GM21528 (cell line): ENCODE measurements around the gene TMEM97.

ENCODE experiments used
- ATAC-seq: cut with Tn5 transposase; IDR thresholded peaks from one replicate; pipeline ENCODE4 v1.9.1; 2021; ENCODE audit warnings: mild to moderate bottlenecking, moderate library complexity; ENCODE audit not compliant: unreplicated experiment, low FRiP score

The TMEM97 gene

GRCh38 chr17:28315846-28316705 lies 2.9 kb upstream of the TMEM97 start:
- no peak for ATAC-seq

GRCh38 chr17:28317099-28317965 lies 1.7 kb upstream of the TMEM97 start:
- ATAC-seq = no peak

- peak; percentile 5 for ATAC-seq
These were observed 838 bp upstream of the TMEM97 start for GRCh38 chr17:28317966-28318758.

- ATAC-seq = no peak
These were observed 567 bp downstream of the TMEM97 start for GRCh38 chr17:28319598-28319935.

GRCh38 chr17:28320215-28321061 lies 1.4 kb downstream of the TMEM97 start:
- no peak for ATAC-seq

GRCh38 chr17:28324267-28324745 lies 5.3 kb downstream of the TMEM97 start:
- no peak for ATAC-seq

GRCh38 chr17:28324781-28325180 lies 5.8 kb downstream of the TMEM97 start:
- ATAC-seq = no peak

- ATAC-seq = no peak
These were observed 6.2 kb downstream of the TMEM97 start for GRCh38 chr17:28325211-28325610.

- no peak for ATAC-seq
These were observed 7.1 kb downstream of the TMEM97 start for GRCh38 chr17:28326114-28326513.

GRCh38 chr17:28327031-28327607 lies 8.1 kb downstream of the TMEM97 start:
- ATAC-seq = no peak

GRCh38 chr17:28327709-28328108 lies 8.7 kb downstream of the TMEM97 start:
- no peak for ATAC-seq

- ATAC-seq = no peak
These were observed 9.3 kb downstream of the TMEM97 start for GRCh38 chr17:28328325-28328724.

- ATAC-seq = no peak
These were observed 11.7 kb downstream of the TMEM97 start for GRCh38 chr17:28330671-28331070.

GRCh38 chr17:28331891-28332420 lies 13.0 kb downstream of the TMEM97 start:
- no peak for ATAC-seq

GRCh38 chr17:28333083-28333746 lies 14.2 kb downstream of the TMEM97 start:
- ATAC-seq = no peak

GRCh38 chr17:28334171-28334570 lies 15.2 kb downstream of the TMEM97 start:
- ATAC-seq = no peak

- no peak for ATAC-seq
These were observed 15.7 kb downstream of the TMEM97 start for GRCh38 chr17:28334666-28335200.

- ATAC-seq = peak; percentile 92
These were observed 16.4 kb downstream of the TMEM97 start, which contains the start of the genes IFT20 and TNFAIP1 for GRCh38 chr17:28335201-28335958. Gene IFT20 (minus strand): TSS chr17:28335472. CDS start chr17:28331985, 3,487 bp downstream. Gene TNFAIP1 (plus strand): TSS chr17:28335761. CDS start chr17:28339522, 3,761 bp downstream.
